CD4-positive, alpha-beta T cell treated with Interleukin-1 beta for 1 hour (primary cell): ENCODE measurements around the gene PDZD2.
A peak's percentile ranks its signal among the peaks of the same experiment; 100 is the strongest.

ENCODE experiments used
- DNase-seq, 2 donors: peaks; one replicate each; pipeline ENCODE4 v3.0.0-alpha.2; 2020 to 2022

Gene PDZD2

GRCh38 chr5:31833710-31834109 is 194.8 kb downstream of the PDZD2 start:
- DNase-seq, result no peak

GRCh38 chr5:31844622-31845345 is 205.9 kb downstream of the PDZD2 start:
- DNase-seq, result no peak

GRCh38 chr5:31845361-31845760 is 206.4 kb downstream of the PDZD2 start:
- no peak for DNase-seq

- no peak for DNase-seq
Observed at GRCh38 chr5:31846934-31847333, 208.0 kb downstream of the PDZD2 start.

GRCh38 chr5:31847354-31847753 is 208.4 kb downstream of the PDZD2 start:
- DNase-seq, result no peak

GRCh38 chr5:31850981-31851689 is 212.2 kb downstream of the PDZD2 start:
- DNase-seq, result no peak

- DNase-seq, result no peak
Observed at GRCh38 chr5:31853398-31854135, 214.6 kb downstream of the PDZD2 start.

- DNase-seq, result no peak
Observed at GRCh38 chr5:31854181-31855133, 215.5 kb downstream of the PDZD2 start.

- DNase-seq, result peak in 1 of 2 donors; percentile 6
Observed at GRCh38 chr5:31855134-31856040, 216.5 kb downstream of the PDZD2 start.

- DNase-seq, result no peak
Observed at GRCh38 chr5:31859096-31859495, 220.2 kb downstream of the PDZD2 start.

GRCh38 chr5:31860278-31860677 is 221.3 kb downstream of the PDZD2 start:
- no peak for DNase-seq

- no peak for DNase-seq
Observed at GRCh38 chr5:31860726-31861433, 221.9 kb downstream of the PDZD2 start.

- DNase-seq, result no peak
Observed at GRCh38 chr5:31861601-31862000, 222.7 kb downstream of the PDZD2 start.

- DNase-seq, result no peak
Observed at GRCh38 chr5:31863991-31864411, 225.1 kb downstream of the PDZD2 start.

GRCh38 chr5:31866166-31866565 is 227.2 kb downstream of the PDZD2 start:
- no peak for DNase-seq

GRCh38 chr5:31867219-31867618 is 228.3 kb downstream of the PDZD2 start:
- no peak for DNase-seq

- DNase-seq, result no peak
Observed at GRCh38 chr5:31880449-31880848, 241.5 kb downstream of the PDZD2 start.

GRCh38 chr5:31884896-31885295 is 246.0 kb downstream of the PDZD2 start:
- no peak for DNase-seq

GRCh38 chr5:31886206-31886605 is 247.3 kb downstream of the PDZD2 start:
- no peak for DNase-seq

GRCh38 chr5:31887556-31887955 is 248.6 kb downstream of the PDZD2 start:
- no peak for DNase-seq

GRCh38 chr5:31888564-31888963 is 249.6 kb downstream of the PDZD2 start:
- no peak for DNase-seq
